GM21576 (cell line): ENCODE measurements around the gene CAMTA1.

Experiments
- ATAC-seq: cut with Tn5 transposase; IDR thresholded peaks from one replicate; pipeline ENCODE4 v1.9.1; 2021; ENCODE audit warnings: mild to moderate bottlenecking, moderate library complexity; ENCODE audit not compliant: unreplicated experiment

CAMTA1 gene

DNA sequence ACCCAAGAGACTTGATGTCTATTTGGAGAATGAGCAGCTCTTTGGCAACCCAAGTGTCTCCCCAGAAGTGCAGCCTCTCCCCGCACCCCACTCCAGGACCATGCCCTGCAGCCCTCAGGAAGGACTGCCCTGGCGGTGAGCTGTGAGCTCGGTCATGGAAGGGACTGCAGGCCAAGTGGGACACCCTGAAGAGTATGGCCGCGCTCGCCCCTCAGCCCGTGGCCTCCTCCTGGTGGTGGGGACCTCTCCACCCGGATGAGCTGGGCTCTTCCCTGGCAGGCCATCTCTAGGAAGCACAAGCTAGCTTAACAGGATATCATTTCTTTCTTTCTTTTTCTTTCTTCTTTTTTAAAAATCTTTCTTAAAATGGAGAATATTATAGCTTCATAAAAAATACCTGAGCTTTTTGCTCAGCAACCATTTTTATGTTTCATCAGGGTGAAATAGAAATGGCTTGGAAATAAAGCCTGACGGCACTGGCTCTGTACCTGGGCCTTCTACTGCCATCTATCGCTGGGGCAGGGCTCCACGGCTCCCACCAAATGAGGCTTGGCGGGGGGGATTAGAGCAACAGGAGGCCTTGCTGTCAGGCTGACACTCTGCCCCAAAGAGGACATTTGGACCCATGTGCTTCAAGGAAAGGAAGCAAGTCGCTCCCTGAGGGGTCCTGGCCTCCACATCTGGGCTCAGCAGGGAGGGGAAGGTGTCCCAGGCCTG, 689.7 kb downstream of the CAMTA1 start:
- ATAC-seq: no peak

DNA sequence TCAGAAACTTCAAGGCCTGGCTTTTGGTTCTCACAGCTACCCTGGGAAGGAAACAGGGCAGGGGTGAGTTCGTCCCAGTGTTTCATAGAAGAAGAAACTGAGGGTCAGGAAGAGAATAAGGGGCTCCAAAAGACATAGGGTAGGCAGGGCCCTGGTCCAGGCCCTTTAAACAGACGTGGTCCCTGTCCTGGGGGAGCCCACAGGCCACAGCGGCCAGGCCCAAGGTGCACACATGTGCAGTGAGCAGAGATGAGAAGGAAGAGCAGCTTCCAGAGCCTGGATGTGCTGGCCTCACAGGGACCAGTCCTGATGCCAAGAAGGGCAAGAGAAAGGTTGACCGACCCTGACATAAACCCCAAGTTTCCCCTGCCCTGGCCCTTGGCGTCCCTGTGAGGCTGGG, 690.4 kb downstream of the CAMTA1 start:
- ATAC-seq: no peak

DNA sequence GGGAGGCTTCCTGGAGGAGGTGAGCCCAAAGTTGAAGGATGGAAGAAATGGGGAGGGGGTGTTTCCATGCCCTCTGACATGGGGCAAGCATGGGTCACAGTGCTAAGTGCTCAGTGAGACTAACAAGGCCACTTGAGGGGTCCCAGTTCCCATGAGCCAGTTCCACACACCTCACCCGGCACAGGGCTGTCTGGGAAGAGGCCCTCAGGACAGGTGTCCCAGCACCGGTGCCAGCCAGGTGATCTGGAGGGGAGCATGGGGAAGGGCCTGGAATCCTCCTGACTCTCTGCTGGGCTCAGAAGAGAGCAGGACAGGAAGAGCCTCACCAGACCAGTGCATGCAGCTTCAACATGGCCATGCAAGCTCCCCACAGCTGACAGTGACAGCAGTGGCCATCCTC, 691.1 kb downstream of the CAMTA1 start:
- no peak for ATAC-seq

DNA sequence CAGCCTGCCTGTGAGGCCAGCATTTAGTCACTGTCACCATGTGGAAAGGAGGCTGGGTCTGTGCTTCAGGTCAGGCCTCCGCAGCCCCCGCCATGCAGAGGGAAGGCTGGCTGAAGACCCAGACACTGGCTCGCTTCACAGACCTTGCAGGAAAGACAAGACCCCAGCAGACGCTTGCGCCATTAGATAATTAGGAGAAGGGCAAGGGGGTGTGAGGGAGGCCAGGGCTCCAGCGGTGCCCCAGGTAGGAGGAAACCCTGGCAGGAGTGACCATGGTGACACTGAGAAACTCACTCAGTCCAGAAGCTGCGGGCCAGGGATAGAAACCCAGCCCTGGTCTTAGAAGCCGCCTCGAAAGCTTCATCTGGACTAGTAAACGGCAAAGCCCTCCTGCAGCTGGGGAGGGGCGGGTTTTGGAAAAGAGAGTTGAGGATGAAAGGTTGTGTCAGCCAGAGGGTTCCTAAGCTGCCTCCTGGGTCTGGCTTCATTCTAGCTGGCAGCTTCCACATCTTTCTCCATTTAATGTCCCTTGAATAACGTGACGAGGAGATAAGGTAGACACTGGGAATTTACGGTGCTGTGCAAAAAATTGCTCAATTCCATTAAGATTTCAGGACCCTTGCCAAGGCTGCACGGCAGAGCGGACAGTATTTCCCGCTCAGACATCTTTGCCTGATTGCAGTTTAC, 691.8 kb downstream of the CAMTA1 start:
- ATAC-seq: no peak

DNA sequence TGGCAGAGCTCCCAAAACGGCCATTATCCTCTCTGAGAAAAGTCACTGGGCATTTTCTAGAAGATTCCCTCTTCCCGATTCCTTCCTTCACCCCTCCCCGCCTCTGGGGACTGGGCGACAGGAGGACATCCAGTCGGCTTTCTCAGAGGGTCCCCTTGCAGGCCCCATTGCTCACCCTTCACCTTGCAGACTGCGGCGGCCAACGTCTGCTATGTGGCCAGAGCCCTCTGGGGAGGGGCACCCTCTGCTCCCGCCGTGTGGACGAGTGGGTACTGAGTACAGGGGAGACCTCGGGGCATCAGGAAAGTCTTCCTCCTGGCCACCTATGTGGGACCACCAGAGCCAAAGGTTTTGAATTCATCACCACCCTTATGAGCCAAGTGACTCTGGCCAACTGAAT, 692.3 kb downstream of the CAMTA1 start:
- no peak for ATAC-seq

DNA sequence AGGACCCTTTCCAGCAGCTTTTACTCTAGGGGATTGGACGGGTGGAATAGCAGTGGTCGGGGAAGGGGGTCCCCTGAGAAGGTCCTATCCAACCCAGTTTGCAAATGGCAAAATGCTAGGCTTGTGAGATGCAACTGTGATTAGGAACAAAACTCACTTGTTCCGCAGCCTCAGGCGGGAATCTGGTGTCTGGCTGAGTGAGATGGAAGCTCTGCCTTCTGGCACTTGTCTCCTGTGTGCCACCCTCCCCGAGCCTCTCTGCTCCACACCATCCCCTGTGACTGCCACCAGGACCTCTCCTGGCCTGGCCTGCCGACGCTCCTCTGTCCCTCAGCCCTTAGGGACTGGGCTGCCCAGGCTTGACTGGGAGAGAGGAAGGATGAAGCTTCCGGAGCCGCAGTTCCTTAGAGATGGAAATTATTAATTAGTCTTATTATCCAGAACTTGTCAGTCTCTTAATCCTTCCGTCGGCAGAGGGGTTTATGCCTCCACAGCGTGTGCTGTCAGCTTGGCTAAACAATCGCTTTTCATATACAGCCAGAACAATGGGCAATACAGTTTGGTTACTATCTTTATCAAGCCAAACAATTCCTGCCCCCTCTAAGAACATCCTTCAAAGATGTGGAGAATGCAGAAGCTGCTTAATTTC, 693.0 kb downstream of the CAMTA1 start:
- no peak for ATAC-seq

DNA sequence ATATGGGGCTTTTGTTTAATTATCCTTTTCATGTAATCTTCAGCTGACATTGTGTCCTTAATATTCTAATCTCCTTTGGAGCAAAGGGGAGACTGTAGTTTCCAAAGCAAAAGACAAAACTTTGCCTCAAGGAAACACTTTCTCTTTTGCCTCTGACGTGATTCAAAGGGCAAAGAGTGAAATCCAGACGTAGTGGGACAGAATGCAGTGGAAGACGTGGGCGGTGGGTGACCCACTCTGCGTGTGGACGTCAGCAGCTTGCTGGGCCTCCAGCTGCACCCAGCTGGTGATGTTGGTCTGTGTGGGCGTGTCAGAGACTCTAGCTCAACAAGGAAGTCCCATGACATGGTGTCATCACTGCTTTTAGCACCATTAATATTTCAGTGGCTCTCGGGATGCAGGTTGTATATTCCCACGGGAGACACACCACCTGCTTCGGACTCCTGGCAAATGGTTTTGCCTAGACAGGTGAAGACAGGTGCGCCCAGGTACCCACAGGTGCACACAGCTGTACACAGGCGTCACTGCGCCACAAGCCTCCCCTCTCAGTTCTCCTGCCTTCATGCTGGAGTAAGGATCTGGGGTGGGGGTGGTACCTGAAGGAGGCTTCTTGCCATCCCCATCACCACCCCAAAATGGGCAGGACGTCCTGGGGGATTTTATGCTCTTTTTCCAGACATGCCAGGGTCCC, 693.7 kb downstream of the CAMTA1 start:
- ATAC-seq: no peak

DNA sequence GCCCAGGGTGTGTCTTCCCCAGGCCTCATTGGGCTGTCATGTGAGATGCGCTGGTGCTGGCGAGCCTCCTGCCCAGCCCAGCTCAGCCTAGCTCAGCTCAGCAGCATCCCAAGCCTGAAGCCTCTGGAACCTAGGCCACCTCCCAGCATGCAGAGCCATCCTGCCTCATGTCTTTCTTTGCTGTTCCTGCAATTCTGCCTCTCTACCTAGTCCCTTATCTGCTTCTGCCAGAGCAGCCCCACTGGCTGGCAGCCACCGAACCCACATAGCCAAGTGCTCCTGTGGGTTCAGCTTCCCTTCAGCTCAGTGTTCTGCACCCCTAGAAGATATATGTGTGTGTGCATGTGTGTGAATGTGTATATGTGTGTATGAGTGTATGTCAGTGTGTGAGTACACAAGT, 694.3 kb downstream of the CAMTA1 start:
- no peak for ATAC-seq

DNA sequence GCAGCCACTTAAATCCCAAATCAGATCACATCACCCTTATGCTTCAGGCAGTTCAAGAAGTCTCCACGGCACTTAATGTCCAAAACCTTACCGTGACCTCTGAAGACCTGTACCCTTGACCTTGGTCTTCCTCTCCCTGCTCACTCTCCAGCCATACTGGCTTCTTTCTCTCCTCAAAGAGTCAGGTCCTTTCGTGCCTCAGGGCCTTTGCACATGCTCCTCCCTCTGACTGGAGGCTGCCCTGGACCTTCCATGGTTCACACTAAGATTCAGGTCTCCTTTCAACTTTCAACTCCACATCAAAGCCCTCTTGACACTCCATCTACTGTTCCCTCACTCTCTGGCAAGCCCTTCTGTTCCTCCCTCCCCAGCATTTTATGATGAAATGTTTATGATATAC, 695.9 kb downstream of the CAMTA1 start:
- ATAC-seq: no peak

DNA sequence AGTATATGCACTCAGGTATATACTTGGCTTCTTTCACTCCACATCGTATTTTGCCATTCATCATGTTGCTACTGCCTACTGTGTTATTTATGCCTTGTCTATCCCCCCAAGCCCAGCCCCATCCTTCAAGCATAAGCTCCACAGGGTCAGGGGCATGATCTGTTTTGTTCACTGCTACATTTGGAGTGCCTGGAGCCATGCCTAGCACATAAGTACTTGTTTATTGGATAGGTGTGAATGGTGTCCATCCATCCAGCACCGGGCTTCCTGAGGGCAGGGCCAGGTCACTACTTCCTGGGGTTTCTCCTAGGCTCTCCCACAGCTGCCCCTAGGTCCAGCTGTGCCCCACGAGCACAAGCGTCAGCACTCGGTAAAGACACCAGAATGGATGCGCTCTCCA, 696.8 kb downstream of the CAMTA1 start:
- no peak for ATAC-seq

DNA sequence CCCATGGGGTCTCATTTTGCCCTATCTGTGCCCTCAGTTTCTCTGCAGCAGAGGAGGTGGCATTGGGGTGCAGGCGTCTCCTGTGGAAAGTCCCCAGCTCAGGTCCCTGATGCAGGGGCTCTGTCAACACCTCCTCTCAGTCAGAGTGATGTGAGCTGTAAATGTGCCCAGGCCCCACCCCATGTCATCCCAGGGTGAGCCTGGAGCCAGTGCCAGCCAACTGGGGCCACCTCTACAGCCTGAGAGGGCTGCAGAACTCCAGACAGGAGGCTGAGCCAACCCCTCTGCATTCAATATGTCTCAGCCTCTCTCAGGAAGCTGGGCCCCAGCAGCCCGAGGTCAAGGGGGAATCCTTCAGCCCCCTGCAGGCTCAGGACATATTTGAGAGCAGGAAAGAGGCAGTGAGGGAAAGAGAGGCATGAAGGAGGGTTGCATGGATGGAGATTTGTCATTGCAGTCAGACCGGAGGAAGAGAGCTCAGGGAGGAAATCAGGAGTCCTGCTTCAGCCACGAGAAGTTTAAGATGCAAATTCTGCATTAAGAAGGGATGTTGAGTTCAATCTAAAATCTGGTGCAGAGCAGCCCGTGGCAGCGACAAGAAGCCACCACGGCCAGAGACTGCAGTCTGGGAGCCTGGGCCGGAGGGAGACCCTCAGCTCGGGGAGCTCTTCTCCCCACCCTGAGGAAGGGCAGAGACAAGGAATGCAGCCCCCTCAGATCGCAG, 697.7 kb downstream of the CAMTA1 start:
- no peak for ATAC-seq

DNA sequence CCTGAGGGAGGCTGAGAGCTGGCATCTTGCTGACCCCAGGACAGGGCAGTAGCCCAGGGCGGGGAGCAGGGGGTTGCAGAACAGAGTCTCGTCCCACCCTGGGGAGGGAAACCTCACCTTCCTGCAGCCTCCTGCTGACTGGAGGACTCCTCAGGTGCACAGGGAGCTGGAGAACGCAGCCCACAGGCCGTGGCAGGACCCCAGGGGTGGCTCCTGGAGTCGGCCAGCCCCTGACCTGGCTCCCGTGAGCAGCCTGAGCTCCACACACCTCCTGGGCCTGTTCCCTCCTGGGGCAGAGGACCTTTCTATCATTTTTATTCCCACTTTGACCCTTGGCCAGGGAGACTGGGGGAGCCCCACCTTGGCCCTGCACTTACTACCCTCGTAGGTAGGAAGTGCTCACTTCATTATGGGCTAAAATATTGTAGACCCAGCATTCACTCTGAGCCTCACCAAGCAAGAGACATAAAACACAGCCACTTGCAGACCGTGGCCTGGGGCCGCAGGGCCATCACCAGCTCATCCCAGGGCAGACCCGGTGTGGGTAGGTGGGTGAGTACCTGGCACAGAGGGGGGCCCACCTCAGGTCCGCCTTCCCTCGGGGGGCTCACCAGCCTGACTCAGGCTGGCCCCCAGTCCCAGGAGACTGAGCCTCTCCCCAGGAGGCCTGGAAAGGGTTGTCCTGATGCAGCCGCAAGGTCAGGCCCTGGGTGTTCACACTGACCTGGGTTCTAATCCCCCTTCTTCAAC, 698.6 kb downstream of the CAMTA1 start:
- no peak for ATAC-seq

DNA sequence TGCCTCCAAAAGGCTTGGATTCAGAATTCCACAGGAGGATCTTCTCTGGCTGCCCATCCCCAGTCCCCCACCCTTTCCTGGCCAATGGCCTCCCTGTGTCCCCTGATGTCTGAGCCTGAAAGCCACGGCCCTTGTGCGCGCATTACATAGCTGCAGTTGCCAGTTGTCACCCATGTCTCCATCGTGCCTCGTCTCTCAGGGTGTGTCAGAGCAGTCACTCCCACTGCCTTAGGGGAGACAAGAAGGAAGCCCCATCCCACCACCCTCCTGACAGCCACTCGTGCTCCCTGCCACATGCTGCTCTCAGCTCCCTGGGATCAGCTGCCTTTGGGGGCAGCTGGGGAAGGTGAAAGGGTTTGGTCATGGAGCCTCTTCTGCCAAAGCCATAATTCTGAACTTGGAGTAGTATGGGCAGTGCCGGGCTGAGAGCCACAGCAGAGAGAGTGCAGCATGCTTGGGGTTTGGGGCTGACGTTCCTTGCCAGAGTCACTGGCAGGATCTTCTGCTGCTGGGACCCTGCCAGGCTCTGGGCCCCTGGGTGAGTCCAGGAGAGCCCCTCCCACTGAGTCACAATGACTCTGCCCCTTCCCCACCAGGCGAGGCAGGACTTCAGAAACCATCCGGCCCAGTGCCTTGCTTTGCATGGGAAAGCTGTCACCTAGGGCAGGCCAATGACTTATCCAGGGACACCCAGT, 700.0 kb downstream of the CAMTA1 start:
- no peak for ATAC-seq

DNA sequence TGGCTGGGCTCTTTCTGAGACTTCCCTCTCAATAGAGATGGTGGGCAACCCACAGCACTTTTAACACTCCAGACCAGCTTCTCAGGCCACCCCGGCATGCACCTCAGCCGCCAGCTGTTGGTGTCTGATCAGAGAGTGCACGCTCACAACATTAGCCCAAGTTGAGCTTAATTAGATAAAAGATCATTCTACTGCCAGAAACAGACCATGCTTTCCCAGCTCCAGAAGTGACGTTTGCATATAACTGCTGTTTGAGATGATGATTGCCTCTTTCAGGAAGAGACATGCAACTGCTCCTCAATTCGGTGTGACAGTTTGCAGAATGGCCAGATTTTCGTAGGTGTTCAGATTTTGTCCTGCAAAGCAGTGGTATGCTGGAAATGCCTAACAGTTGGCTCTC, 700.6 kb downstream of the CAMTA1 start:
- ATAC-seq: no peak

DNA sequence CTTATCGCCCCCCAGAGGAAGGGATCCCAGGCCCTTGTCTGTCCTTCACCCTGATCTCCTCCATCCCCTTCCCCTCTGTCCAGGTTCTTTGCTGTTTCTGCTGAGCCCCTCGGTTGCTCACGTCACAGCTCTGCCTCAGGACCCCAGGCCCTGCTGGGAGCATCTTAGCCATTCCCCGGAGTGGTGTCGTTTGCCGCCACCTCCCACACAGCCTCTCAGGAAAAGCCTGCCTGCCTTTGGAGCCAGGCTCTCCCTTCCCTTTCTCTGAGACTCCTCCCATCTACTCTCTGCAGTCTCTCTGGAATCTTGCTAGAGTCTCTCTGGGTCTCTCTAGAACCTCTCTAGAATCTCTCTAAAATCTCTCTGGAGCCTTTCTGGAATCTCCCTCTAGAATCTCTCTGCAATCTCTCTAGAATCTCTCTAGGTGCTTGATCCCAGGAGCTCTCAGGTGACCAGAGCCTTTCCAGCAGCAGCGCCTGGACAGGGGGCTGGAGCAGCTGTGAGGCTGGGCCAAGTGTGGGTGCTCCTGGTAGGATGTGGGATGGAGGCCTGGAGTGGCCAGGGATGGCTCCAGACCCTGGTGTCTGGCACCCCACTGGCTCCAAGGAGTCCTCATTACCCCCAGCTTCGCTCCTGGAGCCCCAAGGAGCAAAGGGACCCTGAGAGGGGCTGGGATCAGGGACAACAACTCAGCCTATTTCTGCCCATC, 702.7 kb downstream of the CAMTA1 start:
- ATAC-seq: no peak

DNA sequence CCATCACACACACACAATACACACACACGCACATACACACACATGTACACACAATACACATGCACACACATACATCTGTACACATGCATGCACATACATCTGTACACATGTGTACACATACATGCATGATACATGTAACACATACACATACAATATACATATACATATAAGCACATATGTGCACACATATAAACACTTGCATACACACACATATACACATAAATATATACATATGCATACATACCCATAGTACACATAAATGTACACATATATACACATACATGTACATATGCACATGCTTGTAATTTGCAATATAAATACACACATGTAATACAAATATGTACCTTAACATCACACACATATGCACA, 703.2 kb downstream of the CAMTA1 start:
- no peak for ATAC-seq

DNA sequence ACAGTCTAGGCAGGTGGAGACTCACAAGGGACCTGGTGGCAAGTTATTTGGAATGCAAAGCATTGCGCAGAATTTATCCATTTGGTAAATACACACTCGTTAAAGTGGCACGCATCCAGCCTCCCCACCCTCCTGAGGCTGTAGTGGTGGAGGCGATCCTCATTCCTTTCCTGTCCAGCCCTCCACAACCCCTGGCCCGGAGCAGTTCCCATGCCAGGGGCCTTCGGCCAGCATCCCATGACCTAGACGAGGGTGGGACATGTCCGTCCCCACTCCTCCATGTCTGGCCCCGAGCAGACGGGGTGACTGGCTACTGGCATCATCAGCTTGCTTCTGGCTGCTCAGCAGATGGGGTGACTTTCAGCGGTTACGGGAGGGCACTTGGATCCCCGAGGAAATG, 704.3 kb downstream of the CAMTA1 start:
- no peak for ATAC-seq

DNA sequence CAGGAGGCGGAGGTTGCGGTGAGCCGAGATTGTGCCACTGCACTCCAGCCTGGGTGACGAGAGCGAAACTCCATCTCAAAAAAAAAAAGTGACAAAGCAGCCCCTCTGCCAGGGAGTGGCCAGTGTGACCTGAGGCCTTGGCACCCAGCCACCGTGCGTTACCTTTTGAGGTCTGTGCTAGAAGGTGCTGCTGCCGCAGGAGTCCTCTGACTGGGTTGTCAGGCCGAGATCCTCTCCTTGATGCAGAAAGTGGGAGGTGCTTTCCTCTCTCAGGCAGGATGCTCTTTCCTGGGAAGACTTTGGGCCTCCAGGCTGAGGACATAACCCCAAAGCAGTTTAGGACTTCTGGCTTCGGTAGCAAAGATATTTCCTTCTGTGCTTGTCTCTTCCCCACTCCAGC, 705.3 kb downstream of the CAMTA1 start:
- no peak for ATAC-seq

DNA sequence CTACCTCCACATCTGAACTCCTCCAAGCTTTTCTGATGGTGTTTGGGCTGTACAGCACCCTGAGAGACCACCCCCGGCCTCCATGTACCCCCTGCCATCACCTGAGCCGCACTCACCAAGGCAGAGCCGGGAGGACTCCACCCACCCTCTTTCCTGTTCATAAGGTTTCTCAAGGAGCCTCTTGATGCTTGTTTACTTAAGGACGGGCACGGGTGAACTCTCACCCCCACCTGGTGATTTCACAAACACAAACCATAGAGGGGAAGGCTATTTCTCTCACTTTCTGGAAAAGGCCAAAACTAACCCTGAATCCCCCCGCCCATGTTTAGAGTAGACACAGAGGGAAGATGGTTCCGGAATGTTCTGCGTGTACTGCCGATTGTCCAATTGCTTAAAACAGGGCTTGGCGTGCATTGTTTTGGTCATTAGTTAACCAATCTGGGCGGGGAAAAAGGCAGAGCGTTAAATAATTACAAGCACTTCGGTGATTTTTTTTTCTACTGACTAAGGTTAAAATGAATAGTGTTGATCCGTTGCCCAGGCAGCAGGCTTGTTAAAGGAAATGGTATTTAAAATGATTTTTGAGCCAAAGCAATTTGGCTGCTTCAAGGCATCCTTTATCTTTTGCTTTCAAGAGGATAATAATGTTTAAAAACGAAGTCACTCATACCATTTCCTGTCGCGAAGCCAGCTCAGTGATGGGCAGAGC, 706.0 kb downstream of the CAMTA1 start:
- ATAC-seq: no peak
